HG02840 (cell line): ENCODE data around the gene PAK5.

ENCODE experiments used
- ATAC-seq: cut with Tn5 transposase; IDR thresholded peaks from one replicate; pipeline ENCODE4 v1.9.1; 2021; ENCODE audit warnings: mild to moderate bottlenecking, moderate library complexity, moderate number of reproducible peaks; ENCODE audit not compliant: unreplicated experiment, low FRiP score

The PAK5 gene

DNA sequence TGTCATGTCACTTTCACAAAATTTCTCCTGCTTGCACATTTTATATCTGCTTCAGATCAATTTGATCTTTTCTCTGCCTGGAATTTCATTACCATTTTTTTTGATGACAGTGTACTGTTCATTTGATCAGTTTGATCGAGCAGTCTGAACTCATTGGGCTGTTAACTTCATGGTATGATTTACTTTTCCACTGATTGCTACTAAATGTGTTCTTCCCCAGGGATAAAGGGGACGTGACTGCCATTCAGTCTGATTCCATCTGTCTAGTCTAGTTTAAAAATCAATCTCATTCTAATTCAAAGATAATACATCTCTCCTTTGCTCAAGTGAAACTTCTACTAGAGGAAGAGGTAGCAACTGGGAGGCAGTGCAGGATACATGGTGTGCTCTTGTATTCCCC lies 303.4 kb downstream of the PAK5 start:
- no peak for ATAC-seq

DNA sequence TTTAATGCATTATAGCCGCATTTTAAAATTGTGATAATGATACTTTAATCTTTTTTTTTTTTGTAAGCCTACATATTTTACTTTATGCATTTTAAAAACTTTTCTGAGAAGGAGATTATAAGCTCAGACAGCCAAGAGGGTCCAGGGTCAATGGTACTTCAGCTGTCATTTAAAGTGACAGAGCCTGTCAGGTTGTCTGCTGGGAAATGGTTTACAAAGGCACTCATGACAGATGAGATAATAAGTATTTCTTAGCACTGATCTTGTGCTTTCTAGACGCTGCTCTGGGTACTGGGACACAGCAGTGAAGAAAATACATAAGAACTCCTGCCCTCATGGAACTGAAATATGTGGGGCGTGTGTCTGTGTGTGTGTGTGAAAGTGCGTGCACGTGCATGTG lies 304.9 kb downstream of the PAK5 start:
- ATAC-seq = no peak

DNA sequence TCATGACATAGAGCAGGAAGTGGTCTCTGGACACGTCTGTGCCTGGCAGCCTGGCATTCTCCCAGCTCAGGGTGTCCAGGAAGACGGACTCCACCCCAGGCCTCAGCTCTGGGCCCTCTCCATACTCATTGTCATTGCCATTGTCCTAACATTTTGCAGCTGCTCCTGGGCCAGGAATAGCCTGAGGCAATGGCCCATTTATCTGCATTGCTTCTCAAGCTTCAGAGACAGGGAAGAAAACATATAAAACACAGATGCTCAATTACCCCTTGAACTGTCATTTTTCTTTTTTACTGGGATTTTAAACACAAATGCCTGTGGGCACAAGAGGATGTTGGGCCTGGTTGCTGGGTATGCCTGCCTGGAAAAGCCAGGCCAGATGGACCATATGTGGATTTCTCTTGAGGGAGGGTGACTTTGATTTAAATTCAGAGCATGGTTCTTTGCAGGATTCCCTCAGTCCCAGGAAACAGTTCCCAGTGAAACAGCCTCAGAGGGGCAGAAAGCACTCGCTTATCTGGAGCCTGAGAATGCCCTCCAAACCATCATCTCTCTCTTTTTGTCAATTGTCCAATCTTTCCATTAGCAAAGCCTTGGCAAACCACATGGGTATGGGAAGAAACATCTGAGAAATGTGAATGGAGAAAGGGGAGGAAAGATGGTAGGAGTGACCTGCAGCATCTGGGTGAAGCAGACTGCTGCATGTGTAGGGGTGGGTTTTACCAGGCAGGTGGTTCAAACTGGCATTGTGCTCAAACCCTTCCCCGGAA lies 306.6 kb downstream of the PAK5 start:
- no peak for ATAC-seq

DNA sequence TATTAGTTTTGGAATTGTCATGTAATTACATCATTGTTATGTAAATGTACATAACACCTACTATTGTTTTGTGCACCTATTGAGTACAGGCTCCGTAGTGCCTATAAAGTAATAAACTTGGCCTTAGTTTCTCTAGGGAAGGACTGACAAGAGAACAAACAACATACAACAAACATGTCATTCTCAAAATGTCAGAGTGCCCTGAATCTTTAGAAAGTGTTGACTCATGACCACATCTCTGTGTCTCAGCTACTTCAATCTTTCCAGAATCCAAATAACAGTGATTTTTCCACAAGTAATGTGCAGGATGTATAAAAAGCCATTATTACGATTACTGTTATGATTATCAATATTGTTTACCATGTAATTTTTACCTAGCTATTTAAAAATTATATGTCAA lies 307.3 kb downstream of the PAK5 start:
- ATAC-seq = no peak

DNA sequence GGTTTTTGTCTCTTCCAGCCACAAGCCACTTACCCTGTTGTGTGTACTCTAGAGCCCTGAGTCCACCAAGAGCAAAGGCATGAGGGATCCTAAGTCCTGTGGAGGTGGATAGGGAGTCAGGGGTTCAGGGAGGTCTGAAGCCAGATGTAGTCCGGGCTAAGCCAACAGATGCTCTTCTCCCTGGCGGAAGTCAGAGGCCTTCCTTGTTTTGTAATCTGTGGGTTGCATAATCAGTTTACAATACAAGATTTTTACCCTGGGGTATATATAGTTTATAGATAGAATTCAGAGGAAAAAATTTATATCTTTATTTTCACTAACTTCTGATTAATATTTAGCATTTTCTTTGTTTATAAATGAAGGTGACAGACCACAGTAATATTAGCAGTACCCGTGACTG lies 315.2 kb downstream of the PAK5 start:
- no peak for ATAC-seq

DNA sequence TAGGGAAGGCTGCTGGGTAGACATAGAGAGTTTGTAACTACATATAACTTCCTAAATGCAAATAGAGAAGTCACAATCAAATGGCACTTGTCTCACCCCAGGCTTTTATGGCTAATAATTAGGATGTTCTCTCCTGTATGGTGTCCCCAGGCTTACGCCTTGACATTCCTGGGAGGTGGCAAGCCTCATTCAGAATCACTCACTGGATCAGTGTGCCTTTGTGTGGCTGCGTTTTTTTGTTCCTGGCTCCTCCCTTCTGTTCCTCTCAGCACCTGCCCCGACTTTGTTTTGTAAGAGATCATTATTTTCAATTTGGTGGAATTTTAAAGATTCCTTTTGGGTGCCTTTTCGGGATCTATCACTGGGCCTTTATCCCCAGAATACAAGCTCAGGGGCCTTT lies 318.8 kb downstream of the PAK5 start:
- no peak for ATAC-seq

DNA sequence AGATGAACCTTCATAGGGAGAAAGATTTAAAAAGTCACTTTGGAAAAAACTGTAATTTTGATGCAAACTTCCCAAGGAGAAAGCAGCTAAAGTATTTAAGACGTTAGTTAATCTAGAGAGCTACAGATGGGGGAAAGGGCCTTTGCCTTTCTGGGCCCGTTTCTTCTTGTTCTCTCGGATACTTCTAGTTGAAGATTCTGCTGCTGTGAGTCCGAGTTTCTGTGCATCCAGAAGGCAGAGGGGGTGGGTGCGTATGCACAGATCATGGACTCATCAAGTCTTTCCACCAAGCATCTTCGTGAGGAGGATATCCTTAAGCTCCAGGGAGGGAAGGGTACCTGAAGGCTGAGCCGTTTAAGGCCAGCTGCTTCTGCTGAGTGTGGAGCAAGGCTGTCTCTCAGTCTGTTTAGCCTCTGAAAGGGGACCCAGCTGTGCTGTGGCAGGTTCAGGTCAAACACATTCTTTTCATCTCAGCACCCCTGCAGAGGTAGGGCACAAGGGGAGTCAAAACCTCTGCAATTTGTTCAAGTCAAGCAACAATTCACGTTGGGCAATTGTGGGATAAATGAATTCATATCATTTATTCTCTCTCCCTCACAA lies 320.2 kb downstream of the PAK5 start:
- ATAC-seq = no peak

DNA sequence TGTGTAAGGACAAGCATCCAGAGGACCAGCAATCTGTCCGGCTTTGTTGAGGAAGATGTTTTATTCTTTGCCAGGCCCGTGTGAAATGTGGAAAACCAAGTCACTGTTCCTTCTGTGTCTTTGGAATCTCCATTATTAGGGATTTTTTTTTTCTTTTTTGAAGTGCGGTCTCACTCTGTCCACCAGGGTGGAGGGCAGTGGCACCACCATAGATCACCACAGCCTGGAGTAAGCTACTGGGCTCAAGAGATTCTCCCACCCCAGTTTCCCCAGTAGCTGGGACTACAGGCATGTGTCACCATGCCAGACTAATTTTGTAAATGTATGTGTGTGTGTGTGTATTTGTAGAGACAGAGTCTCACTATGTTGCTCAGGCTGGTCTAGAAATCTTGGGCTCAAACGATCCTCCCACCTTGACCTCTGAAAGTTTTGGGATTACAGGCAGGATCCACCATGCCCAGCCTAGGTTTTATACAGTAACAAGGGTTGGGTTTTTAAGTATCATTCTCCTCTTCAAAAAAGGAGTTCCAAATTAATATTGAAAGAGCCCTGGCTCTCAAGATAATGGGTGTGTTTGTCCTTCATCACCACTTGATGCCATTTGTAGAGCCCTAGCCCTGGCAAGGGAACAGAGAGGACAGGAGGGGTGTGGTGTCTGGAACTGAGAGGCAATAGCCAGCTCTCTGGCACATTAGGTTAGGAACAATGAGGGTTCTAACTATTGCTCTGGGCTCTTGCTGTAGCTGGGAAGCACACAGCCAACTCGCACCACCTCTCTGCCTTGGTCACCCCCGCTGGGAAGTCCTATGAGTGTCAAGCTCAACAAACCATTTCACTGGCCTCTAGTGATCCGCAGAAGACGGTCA lies 321.3 kb downstream of the PAK5 start:
- no peak for ATAC-seq

DNA sequence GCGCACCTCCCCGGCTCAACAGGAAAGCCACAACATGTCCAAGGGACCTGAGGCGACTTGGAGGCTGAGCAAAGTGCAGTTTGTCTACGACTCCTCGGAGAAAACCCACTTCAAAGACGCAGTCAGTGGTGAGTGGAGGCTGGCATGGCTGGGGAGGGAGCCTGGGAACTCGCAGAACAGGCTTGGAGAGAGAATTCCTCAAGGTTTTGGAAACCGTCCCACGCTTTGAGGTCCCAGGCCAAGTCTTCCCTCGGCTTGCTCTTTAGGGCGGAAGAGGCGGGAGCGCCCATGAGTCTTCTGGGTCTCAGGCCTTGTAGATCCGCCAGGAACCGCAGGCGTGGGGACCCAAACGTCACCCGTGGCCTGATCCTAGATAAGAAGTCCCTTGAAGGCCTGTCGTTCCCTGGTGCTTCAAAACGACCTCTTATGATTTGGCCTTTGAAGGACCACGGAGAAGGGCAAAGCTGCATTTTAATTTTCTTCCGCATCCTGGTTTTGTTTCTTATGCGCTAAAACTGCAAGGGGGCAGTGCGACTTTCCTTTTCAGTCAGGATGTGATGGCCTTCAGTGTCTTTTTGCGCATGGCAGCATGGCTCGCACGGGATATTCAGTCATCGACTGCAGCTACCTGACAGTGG lies 322.5 kb downstream of the PAK5 start:
- no peak for ATAC-seq

DNA sequence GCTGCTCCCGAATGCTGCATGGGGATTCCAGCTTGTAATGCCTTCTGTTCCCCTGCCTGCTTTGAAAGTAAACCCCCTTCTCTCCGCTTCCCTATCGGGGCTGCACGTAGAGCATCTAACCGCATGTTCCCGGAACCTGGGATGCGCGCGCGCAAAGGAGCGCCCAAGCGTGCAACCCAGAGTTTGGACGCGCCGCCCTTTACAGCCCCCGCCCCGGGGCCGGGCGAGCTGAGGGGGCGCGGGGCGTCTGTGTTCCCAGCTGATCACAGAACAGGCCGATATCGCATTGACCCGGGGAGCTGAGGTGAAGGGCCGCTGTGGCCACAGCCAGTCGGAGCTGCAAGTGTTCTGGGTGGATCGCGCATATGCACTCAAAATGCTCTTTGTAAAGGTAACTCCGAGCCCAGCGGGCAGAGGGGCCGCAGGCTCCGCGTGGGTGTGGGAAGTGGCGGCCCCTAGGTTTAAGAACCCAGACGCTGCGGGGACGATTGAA lies 323.1 kb downstream of the PAK5 start:
- no peak for ATAC-seq

DNA sequence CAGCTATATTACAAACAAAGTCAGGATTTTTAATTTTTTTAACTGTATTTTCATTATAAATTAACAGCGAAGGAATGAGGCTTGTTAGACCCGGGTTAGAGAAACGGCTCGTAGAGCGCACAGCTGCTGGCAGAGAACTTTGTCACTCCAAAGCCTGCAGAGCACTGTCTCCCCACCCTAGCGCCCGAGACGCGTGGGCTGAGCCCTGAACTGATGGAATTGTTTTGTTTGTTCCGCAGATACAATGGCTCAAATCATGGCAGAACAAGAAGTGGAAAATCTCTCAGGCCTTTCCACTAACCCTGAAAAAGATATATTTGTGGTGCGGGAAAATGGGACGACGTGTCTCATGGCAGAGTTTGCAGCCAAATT lies 323.7 kb downstream of the PAK5 start:
- ATAC-seq = no peak

DNA sequence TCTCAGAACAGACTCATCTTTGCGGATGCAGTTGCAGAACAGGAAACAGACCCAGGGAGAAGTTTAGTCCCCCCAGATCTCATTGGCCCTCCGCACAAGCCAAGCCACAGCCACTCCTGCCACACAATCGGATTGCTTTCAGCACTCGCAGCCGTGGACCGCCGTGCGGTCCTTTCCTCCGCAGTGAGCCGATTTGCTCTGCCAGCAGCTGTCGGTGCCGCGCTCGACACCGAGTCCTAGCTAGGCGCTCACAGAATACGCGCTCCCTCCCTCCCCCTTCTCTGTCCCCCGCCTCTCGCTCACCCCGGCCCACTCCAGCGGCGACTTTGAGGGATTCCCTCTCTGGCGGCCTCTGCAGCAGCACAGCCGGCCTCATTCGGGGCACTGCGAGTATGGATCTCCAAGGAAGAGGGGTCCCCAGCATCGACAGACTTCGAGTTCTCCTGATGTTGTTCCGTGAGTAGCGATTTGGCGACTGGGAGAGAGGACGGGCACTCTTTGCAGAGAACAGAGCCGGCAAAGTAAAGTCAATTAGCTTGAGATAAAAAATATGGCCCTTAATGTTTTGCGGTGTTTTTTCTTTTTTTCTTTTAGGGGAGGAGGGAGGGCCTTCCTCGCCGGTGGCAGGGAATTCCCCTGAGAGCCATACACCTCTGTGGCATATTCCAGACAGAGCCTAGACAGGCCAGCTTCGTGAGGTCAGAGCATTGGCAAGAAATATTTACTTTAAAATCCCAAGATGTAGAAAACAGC lies 324.2 kb downstream of the PAK5 start, which contains the start of gene LAMP5:
Gene LAMP5 (plus strand): TSS at position 130 of the 753 bp plus-strand sequence. CDS start 263 bp downstream, at position 393.
- no peak for ATAC-seq

DNA sequence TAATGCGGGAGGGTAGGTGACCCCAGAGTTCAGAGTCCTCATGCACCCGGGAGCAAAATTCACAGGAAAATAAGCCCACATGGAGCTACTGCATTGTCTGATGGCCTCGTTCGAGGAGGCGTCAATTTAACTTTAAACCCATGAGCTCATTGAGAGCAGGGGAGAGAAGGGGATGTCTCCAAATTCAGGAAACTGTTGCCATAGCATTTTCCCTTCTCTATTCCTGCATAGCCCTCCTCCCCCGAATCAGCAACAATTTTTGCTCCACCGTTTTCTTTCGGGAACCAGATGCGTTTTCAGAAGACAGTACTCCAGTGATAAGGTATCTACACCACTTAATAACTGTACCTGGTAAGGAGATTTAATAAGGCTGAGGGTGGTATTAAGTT lies 324.8 kb downstream of the PAK5 start:
- no peak for ATAC-seq

DNA sequence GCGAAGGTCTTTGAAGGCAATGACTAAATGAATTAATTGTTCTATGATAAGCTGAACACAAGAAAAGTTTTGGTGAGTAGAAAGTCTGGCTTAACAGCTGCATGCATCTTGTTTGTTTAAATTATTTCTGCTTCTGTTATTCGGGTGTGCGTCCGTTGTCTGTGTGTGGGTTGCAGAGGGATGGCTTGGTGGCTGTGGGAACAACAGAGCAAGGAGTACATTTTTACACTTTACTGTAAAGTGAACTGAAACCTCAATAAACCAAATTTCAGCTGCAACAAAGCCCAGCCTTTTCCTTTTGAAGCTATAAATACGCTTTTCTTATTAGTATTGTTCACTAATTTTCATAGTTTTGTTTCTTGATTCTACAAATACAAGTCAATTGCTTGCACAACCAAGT lies 328.0 kb downstream of the PAK5 start:
- peak; percentile 66 for ATAC-seq

DNA sequence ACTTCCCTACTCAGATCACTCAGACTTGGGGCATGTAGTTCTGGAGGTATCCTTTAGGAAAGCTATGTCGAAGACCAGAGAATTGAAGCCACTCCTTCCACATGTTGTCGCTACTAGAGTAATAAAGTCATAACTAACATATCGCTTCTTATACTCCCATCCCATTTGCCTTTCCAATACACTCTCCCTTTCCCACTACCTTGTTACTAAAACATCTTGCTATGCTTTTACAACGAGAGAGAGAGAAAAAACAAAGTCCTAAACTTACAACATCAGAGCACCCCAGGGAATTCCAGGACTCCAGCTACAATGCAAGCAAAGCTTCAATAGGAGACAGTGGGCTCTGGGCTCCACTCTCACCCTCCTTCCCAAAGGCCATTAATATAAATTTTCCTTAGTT lies 329.6 kb downstream of the PAK5 start:
- ATAC-seq = no peak

DNA sequence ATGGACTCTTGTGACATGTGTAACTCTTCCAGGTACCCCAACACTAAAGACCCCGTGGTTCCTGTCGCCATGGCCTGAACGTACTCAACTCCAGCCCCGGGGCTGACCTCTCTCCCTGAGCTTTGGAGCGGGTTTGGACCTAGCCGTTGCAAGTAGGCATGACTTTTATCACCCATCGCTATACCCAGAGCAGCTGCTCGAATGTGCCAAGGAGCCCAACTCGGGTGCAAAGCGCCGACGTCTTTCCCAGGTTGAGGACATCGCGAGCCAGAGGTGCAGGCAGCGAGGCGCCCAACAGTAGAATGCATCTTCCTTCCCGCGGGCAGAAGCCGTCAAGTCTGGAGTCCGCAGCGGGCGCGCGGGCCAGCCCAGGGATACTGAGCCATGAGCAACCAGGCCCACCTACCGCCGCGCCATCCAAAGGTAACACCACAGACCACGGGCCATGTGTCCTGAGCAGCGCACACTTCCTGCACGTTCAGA lies 330.1 kb downstream of the PAK5 start:
- no peak for ATAC-seq

DNA sequence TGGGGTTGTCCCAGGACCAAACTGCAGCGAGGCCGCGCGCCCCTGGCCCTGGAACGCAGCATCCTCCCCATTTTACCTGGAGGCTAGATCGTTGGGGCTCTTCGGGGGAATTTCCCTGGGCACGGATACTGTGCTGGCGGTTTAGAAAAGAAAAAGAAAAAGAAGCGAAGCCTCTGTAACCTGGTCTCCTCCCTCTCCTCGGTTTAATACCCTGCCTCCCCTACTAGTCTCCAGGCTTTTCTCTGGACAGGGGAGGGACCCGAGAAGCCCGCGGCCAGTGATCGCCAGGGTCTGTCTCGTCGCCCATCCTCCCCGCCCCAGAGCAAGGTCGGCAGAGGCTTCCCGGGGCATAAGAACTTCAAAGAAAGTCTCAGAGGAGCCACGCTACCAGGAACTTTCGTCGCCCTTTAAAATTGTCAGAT lies 330.6 kb downstream of the PAK5 start:
- ATAC-seq = no peak

DNA sequence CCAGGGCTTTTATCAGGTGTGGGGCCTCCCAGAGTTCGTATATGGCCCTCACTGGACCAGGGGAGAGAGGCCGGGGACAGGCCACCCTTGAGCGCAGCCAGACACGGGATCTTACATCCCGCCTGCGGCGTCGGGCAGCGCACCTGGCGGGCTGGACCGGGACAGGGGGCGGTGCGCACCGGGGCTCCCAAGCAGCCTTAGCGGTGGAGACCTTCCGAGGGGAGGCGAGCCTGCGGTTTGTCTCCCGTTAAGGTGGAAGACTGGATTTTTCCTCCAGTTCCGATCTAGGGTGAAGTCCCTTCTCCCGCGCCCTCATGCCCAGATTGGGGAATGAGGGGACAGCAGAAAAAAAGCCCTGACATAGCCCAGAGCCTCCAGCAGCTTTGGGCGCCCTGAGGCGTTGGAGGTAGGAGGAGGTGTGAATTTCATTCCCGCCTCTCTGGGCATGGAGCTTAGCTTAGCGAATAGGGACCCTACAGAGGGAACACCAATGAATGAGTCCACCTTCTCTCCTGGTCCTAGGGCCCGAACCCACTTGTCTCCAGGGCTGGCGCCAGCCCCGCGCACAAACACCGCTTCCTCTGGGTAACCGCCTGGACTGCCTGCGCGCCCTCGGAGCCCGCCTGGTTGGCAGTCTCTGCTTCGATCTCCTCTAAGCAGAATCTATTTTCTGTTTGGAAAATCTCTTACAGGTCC lies 331.2 kb downstream of the PAK5 start:
- ATAC-seq = no peak

DNA sequence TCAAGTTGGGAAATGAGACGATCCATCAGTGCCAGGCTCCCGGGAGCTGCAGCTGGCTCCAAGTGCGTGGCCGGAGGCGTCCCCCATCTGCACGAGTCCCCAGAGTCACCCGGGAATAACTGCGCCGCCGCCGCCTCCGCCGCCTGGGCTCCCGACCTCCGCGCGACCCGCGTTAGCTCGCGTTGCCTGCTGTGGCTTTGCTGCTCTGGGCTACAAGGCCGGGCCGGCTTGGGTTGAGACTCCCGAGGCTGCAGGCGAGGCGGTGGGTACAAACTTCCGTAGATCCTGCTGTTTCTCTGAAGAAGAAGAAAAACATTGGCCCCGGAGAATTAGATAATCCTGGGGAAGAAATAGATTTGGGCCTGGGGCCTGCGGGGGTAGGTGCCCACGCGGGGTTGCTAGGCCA lies 331.9 kb downstream of the PAK5 start:
- ATAC-seq = no peak
